ENCODE results near the gene MTOR. TPM values are rescaled to one million over a fixed set of nuclear protein-coding genes. Genes with fewer than 3 reads are reported as not detected.

Gene MTOR
- total and polyA plus RNA-seq, 2 donors (not counting 3 experiments of a cell fraction or from before 2014, with no cell fraction given): 33.5 to 50.4 TPM

- no TSS peak for BruUV-seq (replicated peaks)
- TF ChIP-seq MYC (IDR thresholded peaks at IDR 0.05; ENCODE audit: low read depth, low read length) (no peak), POLR2A (IDR thresholded peaks at IDR 0.05; ENCODE audit: low read depth, low read length) (no peak), CTCF (IDR thresholded peaks at IDR 0.05; ENCODE audit: extremely low read depth in 1 of 2, insufficient read depth in 1 of 2, low read depth in 1 of 2, low read length in 2 of 2) (no peak), FOS (IDR thresholded peaks at IDR 0.05; ENCODE audit: borderline replicate concordance, insufficient read depth, low read length) (no peak), JUN (IDR thresholded peaks at IDR 0.05; ENCODE audit: borderline replicate concordance, insufficient read depth, insufficient read length, low read depth) (no peak), GATA2 (IDR thresholded peaks at IDR 0.05; ENCODE audit: insufficient read depth, insufficient read length, low read depth, low read length) (no peak), EZH2 (IDR thresholded peaks at IDR 0.05; ENCODE audit: borderline replicate concordance, low read depth, low read length, severe bottlenecking) (no peak), MAX (IDR thresholded peaks at IDR 0.05; ENCODE audit: insufficient read depth, insufficient read length) (no peak), POLR2AphosphoS5 (IDR thresholded peaks at IDR 0.05; ENCODE audit: insufficient read depth, low read depth, low read length) (no peak)
- Histone ChIP-seq H3K9me1 (replicated peaks; ENCODE audit: control insufficient read depth, extremely low read depth, insufficient read depth, low read length) (no peaks in the 10 kb centered on the region), H3K27me3 (ENCODE audit: control insufficient read depth in 2 of 2, insufficient read depth in 2 of 2, low read length in 2 of 2) (no peaks in the 10 kb centered on the region), H3K4me2 (ENCODE audit: insufficient read depth, low read length) (no peak overlapping the region), H3K4me1 (ENCODE audit: control insufficient read depth, extremely low read depth, insufficient read depth, low read length) (no peaks in the 10 kb centered on the region), H3K36me3 (ENCODE audit: control insufficient read depth in 2 of 2, extremely low read depth in 1 of 2, insufficient read depth in 2 of 2, low read length in 2 of 2) (peaks cover 28 to 32% of the 10 kb centered on the region in 2 experiments), H3K9ac (replicated peaks; ENCODE audit: extremely low read depth, insufficient read depth, low read length) (no peak overlapping the region), H3K9me3 (replicated peaks; ENCODE audit: control insufficient read depth, insufficient read depth, low read length) (no peaks in the 10 kb centered on the region), H2AFZ (ENCODE audit: low read depth, low read length) (no peak overlapping the region), H3K4me3 (replicated peaks in 1 of 3; ENCODE audit: insufficient read depth in 1 of 3, low read depth in 1 of 3, low read length in 3 of 3) (no peak overlapping the region), H3K79me2 (ENCODE audit: control insufficient read depth, insufficient read depth, low read length) (no peaks in the 10 kb centered on the region), H3K27ac (ENCODE audit: insufficient read depth, low read depth, low read length) (no peak overlapping the region), H4K20me1 (replicated peaks; ENCODE audit: control insufficient read depth, extremely low read depth, insufficient read depth, low read length) (no peaks in the 10 kb centered on the region)
- dilution Hi-C loops (cut with MboI; ENCODE audit: extremely low pct_ligation_motif_present, low sequenced_read_pairs) (no loop called here), intact Hi-C loops (cut with micrococcal nuclease) (no loop called here)
- POLR2A ChIA-PET: no interaction called here
- CTCF ChIA-PET: interaction anchor here (0.5 to 1.9 kb wide), 2 partner anchors 43 to 177 kb away, joined by 3 to 8 read pairs; no protein-coding TSS in a partner anchor
- FAIRE-seq (no peak), DNase-seq (ENCODE audit: low read depth, low spot score) (no peak)
Observed at GRCh38 chr1:11080931-11081330, 181.4 kb downstream of the MTOR start.

All from endothelial cell of umbilical vein (primary cell).